SW 1271 (cell line): ENCODE measurements around the gene CCR1.
"Not testable (repeated sequence)": the region's sequence is repeated elsewhere in the genome, so short reads cannot be mapped to it uniquely, and the experiment has no call there.

ENCODE experiments used
- DNase-seq, 2 experiments: peaks; one replicate each; lab custom pipeline; 2025; lab: John Stamatoyannopoulos, UW

CCR1 gene

DNA sequence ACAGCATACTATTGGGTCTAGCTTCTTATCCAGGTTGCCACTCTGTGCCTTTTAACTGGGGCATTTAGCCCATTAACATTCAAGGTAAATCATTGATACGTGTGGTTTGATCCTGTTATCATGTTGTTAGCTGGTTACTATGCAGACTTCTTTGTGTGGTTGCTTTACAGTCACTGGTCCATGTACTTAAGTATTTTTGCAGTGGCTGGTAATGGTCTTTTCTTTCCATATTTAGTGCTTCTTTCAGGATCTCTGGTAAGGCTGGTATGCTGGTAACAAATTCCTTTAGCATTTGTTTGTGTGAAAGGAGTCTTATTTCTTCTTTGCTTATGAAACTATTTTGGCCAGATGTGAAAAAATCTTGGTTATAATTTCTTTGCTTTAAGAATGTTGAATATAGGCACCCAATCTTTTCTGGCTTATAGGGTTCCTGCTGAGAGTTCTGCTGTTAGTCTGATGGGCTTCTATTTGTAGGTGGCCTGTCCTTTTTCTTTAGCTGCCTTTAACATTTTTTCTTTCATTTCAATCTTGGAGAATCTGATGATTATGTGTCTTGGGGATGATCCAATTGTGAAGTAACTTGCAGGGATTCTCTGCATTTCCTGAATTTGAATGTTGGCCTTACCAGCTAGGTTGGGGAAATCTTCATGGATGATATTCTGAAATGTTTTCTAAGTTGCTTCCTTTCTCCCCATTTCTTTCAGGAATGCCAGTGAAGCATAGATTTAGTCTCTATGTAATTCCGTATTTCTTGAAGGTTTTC is 39.3 kb downstream of the CCR1 start:
- no peak for DNase-seq

DNA sequence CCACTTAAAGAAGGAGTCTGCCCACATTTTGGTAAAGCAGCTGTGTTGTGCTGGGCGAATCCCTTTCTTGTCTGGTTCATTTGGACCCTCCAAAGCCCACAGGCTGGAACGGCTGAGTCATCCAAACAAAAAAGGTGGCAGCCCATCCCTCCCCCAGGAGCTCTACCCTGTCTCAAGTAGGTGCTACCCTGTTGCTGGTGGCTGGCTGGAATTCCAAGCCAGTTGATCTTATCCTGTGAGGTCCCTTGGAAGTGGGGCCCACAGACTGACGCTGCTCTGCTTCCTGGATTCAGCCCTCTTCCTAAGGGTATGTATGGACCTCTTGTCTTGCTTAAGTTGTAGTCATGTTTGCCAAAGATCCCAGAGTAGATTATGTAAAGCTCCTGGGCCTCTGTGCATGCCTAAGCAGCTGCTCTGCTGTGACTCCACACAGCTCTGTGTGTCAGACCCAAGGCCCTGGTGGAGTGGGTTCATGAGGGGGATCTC is 44.5 kb downstream of the CCR1 start:
- DNase-seq, result no peak

GRCh38 chr3:46162975-46163555 is 45.0 kb downstream of the CCR1 start:
- DNase-seq, result no peak

DNA sequence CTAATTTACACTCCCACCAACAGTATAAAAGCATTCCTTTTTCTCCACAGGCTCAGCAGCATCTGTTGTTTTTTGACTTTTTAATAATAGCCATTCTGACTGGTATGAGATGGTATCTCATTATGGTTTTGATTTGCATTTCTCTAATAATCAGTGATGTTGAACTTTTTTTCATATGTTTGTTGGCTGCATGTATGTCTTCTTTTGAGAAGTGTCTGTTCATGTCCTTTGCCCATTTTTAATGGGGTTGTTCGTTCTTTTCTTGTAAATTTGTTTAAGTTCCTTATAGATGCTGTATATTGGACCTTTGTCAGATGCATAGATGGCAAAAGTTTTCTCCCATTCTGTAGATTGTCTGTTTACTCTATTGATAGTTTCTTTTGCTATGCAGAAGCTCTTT is 50.4 kb downstream of the CCR1 start:
- not testable (repeated sequence) for DNase-seq

DNA sequence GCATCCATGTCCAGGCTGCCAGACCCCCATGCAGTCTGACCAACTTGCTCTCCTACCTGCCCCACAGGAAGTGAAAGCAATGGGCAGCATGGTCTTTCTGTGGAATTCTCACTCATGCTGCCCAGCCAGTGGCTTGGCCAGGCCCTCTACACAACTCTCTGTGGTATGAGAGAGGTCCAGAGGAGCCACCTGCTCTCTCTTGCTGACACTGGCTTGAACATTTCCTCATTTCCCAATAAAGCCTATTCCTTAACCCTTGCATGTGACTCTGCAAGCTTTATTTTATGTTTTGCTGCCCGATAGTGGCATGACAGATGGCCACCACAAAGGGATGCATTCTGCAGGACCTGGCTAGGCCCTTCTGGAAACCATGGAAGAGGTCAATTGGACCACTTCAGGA is 53.8 kb downstream of the CCR1 start:
- no peak for DNase-seq
